GM23338 (cell line): ENCODE measurements around the gene TBL1XR1. TPM values are rescaled to one million over a fixed set of nuclear protein-coding genes. Genes with fewer than 3 reads are reported as not detected.

ENCODE experiments used
- ATAC-seq: fragments of 200-7000 bp; cut with Tn5 transposase; 3 replicates; pipeline ENCODE4 v1.9.1; 2020
- DNase-seq: peaks from one replicate; pipeline ENCODE4 v3.0.0-alpha.2; 2015; ENCODE audit warnings: low spot score
- H2AFZ ChIP-seq: fragments of 200-600 bp; sonication (generic); 2 replicates; pipeline ENCODE4 v1.8.0; 2016; ENCODE audit warnings: antibody characterized with exemption, mild to moderate bottlenecking, moderate library complexity
- H3F3A ChIP-seq: fragments of 200-600 bp; sonication (generic); replicated peaks from 2 replicates; pipeline ENCODE4 v1.8.0; 2017; ENCODE audit warnings: antibody characterized with exemption, mixed run types, low read depth
- H3K27ac ChIP-seq: fragments of 200-600 bp; sonication (generic); 2 replicates; pipeline ENCODE4 v1.6.1; 2016; ENCODE audit warnings: low read depth
- H3K27me3 ChIP-seq: fragments of 200-600 bp; sonication (generic); 2 replicates; pipeline ENCODE4 v1.8.0; 2016; ENCODE audit warnings: mild to moderate bottlenecking, mixed run types, moderate library complexity; ENCODE audit not compliant: insufficient read depth
- H3K36me3 ChIP-seq: fragments of 200-600 bp; sonication (generic); 2 replicates; pipeline ENCODE4 v1.8.0; 2016; ENCODE audit warnings: mild to moderate bottlenecking; ENCODE audit not compliant: insufficient read depth
- H3K4me1 ChIP-seq: fragments of 200-600 bp; sonication (generic); 2 replicates; pipeline ENCODE4 v1.8.0; 2016; ENCODE audit warnings: mild to moderate bottlenecking, moderate library complexity; ENCODE audit not compliant: insufficient read depth
- H3K4me2 ChIP-seq: fragments of 200-600 bp; sonication (generic); 2 replicates; pipeline ENCODE4 v1.7.1; 2017; ENCODE audit warnings: mixed run types
- H3K4me3 ChIP-seq: fragments of 200-600 bp; sonication (generic); 2 replicates; pipeline ENCODE4 v1.6.1; 2016; ENCODE audit warnings: mixed run types
- H3K79me2 ChIP-seq: fragments of 200-600 bp; sonication (generic); replicated peaks from 2 replicates; pipeline ENCODE4 v1.8.0; 2017; ENCODE audit warnings: mild to moderate bottlenecking; ENCODE audit not compliant: insufficient read depth
- H3K9me2 ChIP-seq: fragments of 200-600 bp; sonication (generic); 2 replicates; pipeline ENCODE4 v1.8.0; 2017; ENCODE audit not compliant: insufficient read depth
- H4K20me1 ChIP-seq: fragments of 200-600 bp; sonication (generic); replicated peaks from 2 replicates; pipeline ENCODE4 v1.8.0; 2017; ENCODE audit warnings: mild to moderate bottlenecking; ENCODE audit not compliant: insufficient read depth
- H3K27ac Mint-ChIP-seq: 2 replicates; pipeline ENCODE4 v1.8.0; 2020; ENCODE audit warnings: inconsistent platforms, mild to moderate bottlenecking, moderate library complexity, mixed read lengths
- H3K27me3 Mint-ChIP-seq: 3 replicates; pipeline ENCODE4 v1.8.0; 2022; ENCODE audit warnings: low read depth, mild to moderate bottlenecking, moderate library complexity, mixed read lengths, inconsistent platforms; ENCODE audit not compliant: insufficient read depth, poor library complexity
- H3K36me3 Mint-ChIP-seq: 3 replicates; pipeline ENCODE4 v1.8.0; 2021; ENCODE audit warnings: low read depth, mild to moderate bottlenecking, inconsistent platforms, moderate library complexity, mixed read lengths
- H3K4me1 Mint-ChIP-seq: 3 replicates; pipeline ENCODE4 v1.8.0; 2020; ENCODE audit warnings: mild to moderate bottlenecking, inconsistent platforms, mixed read lengths
- H3K4me3 Mint-ChIP-seq: 3 replicates; pipeline ENCODE4 v1.8.0; 2021; ENCODE audit warnings: moderate library complexity, mild to moderate bottlenecking, inconsistent platforms, mixed read lengths
- H3K9me3 Mint-ChIP-seq: 3 replicates; pipeline ENCODE4 v1.8.0; 2020; ENCODE audit warnings: moderate library complexity, mild to moderate bottlenecking, inconsistent platforms, mixed read lengths
- CREB1 ChIP-seq: fragments of 250-450 bp; sonication (Bioruptor Pico); IDR thresholded peaks from 2 replicates; pipeline ENCODE4 v1.5.0; 2020; ENCODE audit warnings: low read depth, mild to moderate bottlenecking, moderate library complexity
- CTCF ChIP-seq, 2 experiments: fragments of 200-600 bp in 1 of 2; sonication (generic) in 1 of 2; conservative IDR thresholded peaks; 2 replicates each; pipeline versions ENCODE4 v1.5.1 to v1.6.1; 2016 to 2017; ENCODE audit warnings: antibody characterized with exemption in 2 of 2, low read depth in 2 of 2, mild to moderate bottlenecking in 2 of 2, moderate library complexity in 1 of 2
- ETS1 ChIP-seq: IDR thresholded peaks from 2 replicates; pipeline ENCODE4 v1.6.1; 2016; ENCODE audit warnings: antibody characterized with exemption
- EZH2 ChIP-seq: fragments of 200-600 bp; sonication (generic); IDR thresholded peaks from one replicate; pipeline ENCODE4 v1.8.0; 2017; ENCODE audit warnings: antibody characterized with exemption, mild to moderate bottlenecking, low read depth; ENCODE audit not compliant: unreplicated experiment
- EZH2phosphoT487 ChIP-seq: fragments of 200-600 bp; sonication (generic); IDR thresholded peaks from one replicate; pipeline ENCODE4 v1.8.1; 2018; ENCODE audit warnings: antibody characterized with exemption; ENCODE audit not compliant: unreplicated experiment
- JUNB ChIP-seq: IDR thresholded peaks from one replicate; pipeline ENCODE4 v1.6.1; 2016; ENCODE audit warnings: antibody characterized with exemption; ENCODE audit not compliant: unreplicated experiment
- NANOG ChIP-seq: IDR thresholded peaks from 2 replicates; pipeline ENCODE4 v1.6.1; 2016; ENCODE audit warnings: antibody characterized with exemption, borderline replicate concordance
- ZNF114 ChIP-seq: fragments of 250-450 bp; sonication (Bioruptor Pico); IDR thresholded peaks from 2 replicates; pipeline ENCODE4 v1.5.0; 2020; ENCODE audit warnings: mild to moderate bottlenecking, moderate library complexity
- polyA plus RNA-seq: library from polyadenylated mRNA; unstranded; fragments of >200 nt; fragmentation: Nextera tagmentation; extraction: Ambion mirVana; gene quantifications from 2 replicates; pipeline ENCODE4 v1.2.1, GENCODE V29; 2016
- total RNA-seq: library from RNA; depleted of rRNA; stranded (reverse); fragments of >200 nt; shearing (Covaris generic); gene quantifications from 2 replicates; pipeline ENCODE4 v1.2.3, GENCODE V29; 2014
- TF ChIP-seq, protein P1 (sequence below): IDR thresholded peaks from one replicate; pipeline ENCODE4 v1.6.1; 2018; ENCODE audit warnings: antibody characterized with exemption; ENCODE audit not compliant: unreplicated experiment

Gene TBL1XR1
- total and polyA plus RNA-seq, 2 experiments from 2014 or later: 49.6 to 122 TPM

GRCh38 chr3:177212278-177212610 is 15.0 kb upstream of the TBL1XR1 start:
- Histone ChIP-seq H3K36me3 (no peaks in the 10 kb centered on the region), H3K27me3 (no peaks in the 10 kb centered on the region), H3F3A (no peaks in the 10 kb centered on the region), H4K20me1 (no peaks in the 10 kb centered on the region), H3K79me2 (no peaks in the 10 kb centered on the region), H3K9me2 (no peaks in the 10 kb centered on the region), H3K27ac (no peak overlapping the region), H3K4me2 (no peak overlapping the region), H3K4me1 (peaks cover 4% of the 10 kb centered on the region; the same call in 1 of the 2 replicates), H2AFZ (no peak overlapping the region), H3K4me3 (no peak overlapping the region)
- Mint-ChIP-seq H3K36me3 (no peaks in the 10 kb centered on the region), H3K4me1 (peaks cover 7% of the 10 kb centered on the region), H3K4me3 (no peak overlapping the region), H3K9me3 (no peaks in the 10 kb centered on the region), H3K27ac (no peak overlapping the region), H3K27me3 (peaks cover 2% of the 10 kb centered on the region)
- ATAC-seq (no peak), DNase-seq (no peak)
- no peak for TF ChIP-seq ZNF114 (CRISPR knock-in tag)
- TF ChIP-seq CTCF (conservative IDR thresholded peaks at IDR 0.05; ENCODE audit: low read depth in 2 of 2): no peak

DNA sequence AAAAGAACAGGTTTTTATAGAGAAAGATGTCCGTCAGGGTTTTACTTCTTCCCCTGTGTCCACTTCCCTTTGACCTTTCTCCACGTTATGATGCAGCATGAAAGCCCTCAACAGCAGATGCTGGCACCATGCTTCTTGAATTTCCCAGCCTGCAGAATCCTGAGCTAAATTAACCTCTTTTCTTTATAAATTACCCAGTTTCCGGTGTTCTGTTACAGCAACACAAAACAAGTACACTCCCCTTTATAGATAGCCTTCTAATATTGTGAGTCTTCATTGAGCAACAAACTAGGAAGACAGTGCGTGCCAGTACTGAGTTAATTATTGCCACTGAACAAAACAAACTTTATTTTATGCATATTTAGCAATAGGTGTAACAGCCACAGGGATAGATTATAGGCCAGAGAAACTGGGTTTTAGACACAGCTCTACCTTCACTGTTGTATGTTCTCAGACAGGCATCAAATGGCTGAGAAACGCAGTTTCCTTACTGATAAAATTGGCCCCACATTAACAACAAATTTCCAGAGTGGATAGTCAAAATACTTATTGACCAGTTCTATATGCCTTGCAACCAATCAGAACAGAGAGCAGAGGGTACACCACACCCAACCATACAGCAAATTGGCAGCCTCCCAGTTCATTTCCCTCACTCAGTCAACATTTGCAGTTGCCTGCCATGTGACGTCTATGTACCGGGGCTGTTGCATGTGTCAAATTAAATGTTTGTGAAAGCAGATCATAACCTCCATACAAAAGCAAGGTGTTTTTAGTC is 14.4 kb upstream of the TBL1XR1 start:
- H4K20me1 ChIP-seq: no peaks in the 10 kb centered on the region
- H3K27ac Mint-ChIP-seq: no peak overlapping the region
- H3K9me3 Mint-ChIP-seq: no peaks in the 10 kb centered on the region
- DNase-seq (no peak), ATAC-seq (no peak)
- H3K4me1 Mint-ChIP-seq: peaks cover 7% of the 10 kb centered on the region
- H3K27me3 Mint-ChIP-seq: peaks cover 3% of the 10 kb centered on the region
- H3K4me3 Mint-ChIP-seq: no peak overlapping the region
- peaks cover 4% of the 10 kb centered on the region; the same call in 1 of the 2 replicates for H3K4me1 ChIP-seq
- no peaks in the 10 kb centered on the region for H3F3A ChIP-seq
- no peaks in the 10 kb centered on the region for H3K36me3 ChIP-seq
- H3K27ac ChIP-seq: no peak overlapping the region
- H3K4me2 ChIP-seq: no peak overlapping the region
- H3K27me3 ChIP-seq: no peaks in the 10 kb centered on the region
- H3K36me3 Mint-ChIP-seq: no peaks in the 10 kb centered on the region
- H3K4me3 ChIP-seq: no peak overlapping the region
- H3K9me2 ChIP-seq: no peaks in the 10 kb centered on the region
- no peak overlapping the region; the same call in 1 of the 2 replicates for H2AFZ ChIP-seq
- no peaks in the 10 kb centered on the region for H3K79me2 ChIP-seq
- TF ChIP-seq NANOG (no peak), JUNB (no peak), ETS1 (no peak), EZH2phosphoT487 (no peak), ZNF114 (CRISPR knock-in tag) (no peak), CREB1 (CRISPR knock-in tag) (no peak), EZH2 (no peak)
- TF ChIP-seq, protein P1, sequence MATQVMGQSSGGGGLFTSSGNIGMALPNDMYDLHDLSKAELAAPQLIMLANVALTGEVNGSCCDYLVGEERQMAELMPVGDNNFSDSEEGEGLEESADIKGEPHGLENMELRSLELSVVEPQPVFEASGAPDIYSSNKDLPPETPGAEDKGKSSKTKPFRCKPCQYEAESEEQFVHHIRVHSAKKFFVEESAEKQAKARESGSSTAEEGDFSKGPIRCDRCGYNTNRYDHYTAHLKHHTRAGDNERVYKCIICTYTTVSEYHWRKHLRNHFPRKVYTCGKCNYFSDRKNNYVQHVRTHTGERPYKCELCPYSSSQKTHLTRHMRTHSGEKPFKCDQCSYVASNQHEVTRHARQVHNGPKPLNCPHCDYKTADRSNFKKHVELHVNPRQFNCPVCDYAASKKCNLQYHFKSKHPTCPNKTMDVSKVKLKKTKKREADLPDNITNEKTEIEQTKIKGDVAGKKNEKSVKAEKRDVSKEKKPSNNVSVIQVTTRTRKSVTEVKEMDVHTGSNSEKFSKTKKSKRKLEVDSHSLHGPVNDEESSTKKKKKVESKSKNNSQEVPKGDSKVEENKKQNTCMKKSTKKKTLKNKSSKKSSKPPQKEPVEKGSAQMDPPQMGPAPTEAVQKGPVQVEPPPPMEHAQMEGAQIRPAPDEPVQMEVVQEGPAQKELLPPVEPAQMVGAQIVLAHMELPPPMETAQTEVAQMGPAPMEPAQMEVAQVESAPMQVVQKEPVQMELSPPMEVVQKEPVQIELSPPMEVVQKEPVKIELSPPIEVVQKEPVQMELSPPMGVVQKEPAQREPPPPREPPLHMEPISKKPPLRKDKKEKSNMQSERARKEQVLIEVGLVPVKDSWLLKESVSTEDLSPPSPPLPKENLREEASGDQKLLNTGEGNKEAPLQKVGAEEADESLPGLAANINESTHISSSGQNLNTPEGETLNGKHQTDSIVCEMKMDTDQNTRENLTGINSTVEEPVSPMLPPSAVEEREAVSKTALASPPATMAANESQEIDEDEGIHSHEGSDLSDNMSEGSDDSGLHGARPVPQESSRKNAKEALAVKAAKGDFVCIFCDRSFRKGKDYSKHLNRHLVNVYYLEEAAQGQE: no peak
